IgD-negative memory B cell (primary cell): Measurements from ENCODE around the gene NNMT. TPM values are rescaled to one million over a fixed set of nuclear protein-coding genes. Genes with fewer than 3 reads are reported as not detected.
A peak's percentile ranks its signal among the peaks of the same experiment; 100 is the strongest.

ENCODE experiments used
- H3K27ac Mint-ChIP-seq, 3 donors: one replicate each; pipeline ENCODE4 v1.8.0; 2020 to 2022; ENCODE audit warnings: mild to moderate bottlenecking in 3 of 3, mixed read lengths in 3 of 3, moderate library complexity in 1 of 3
- H3K27me3 Mint-ChIP-seq: one replicate; pipeline ENCODE4 v1.8.0; 2021; ENCODE audit warnings: mixed read lengths
- H3K36me3 Mint-ChIP-seq: one replicate; pipeline ENCODE4 v1.8.0; 2020; ENCODE audit warnings: mild to moderate bottlenecking, mixed read lengths
- H3K4me1 Mint-ChIP-seq, 3 donors: one replicate each; pipeline ENCODE4 v1.8.0; 2020 to 2022; ENCODE audit warnings: mixed read lengths in 3 of 3, mild to moderate bottlenecking in 1 of 3
- H3K4me3 Mint-ChIP-seq, 4 donors: one replicate each; pipeline ENCODE4 v1.8.0; 2020 to 2022; ENCODE audit warnings: mild to moderate bottlenecking in 4 of 4, mixed read lengths in 4 of 4, moderate library complexity in 3 of 4
- H3K9me3 Mint-ChIP-seq, 3 donors: one replicate each; pipeline ENCODE4 v1.8.0; 2020 to 2021; ENCODE audit warnings: mixed read lengths in 3 of 3, mild to moderate bottlenecking in 1 of 3
- polyA plus RNA-seq: library from polyadenylated mRNA; unstranded; fragments of 300-500 nt; fragmentation: Illumina TruSeq; gene quantifications from one replicate; pipeline ENCODE4 v1.2.3, GENCODE V29; 2021

The NNMT gene
- polyA plus RNA-seq = not detected

GRCh38 chr11:114295676-114296604 is at the start of gene NNMT:
NNMT (plus strand) TSS chr11:114296399; CDS start chr11:114296557, 158 bp downstream.
- H3K9me3 Mint-ChIP-seq = peaks cover 1 to 14% (median 7%) of the 10 kb centered on the region in 3 donors
- peaks cover 2% of the 10 kb centered on the region for H3K36me3 Mint-ChIP-seq
- H3K4me3 Mint-ChIP-seq = peak within 1 kb of the TSS in 1 of 4 donors; percentile 66
- H3K27me3 Mint-ChIP-seq = peaks cover 14% of the 10 kb centered on the region
- no peak within 1 kb of the TSS for H3K27ac Mint-ChIP-seq
- H3K4me1 Mint-ChIP-seq = no peaks in the 10 kb centered on the region

GRCh38 chr11:114247070-114247789 is 49.0 kb upstream of the NNMT start:
- Mint-ChIP-seq H3K9me3 (peaks cover 0 to 2% (median 0%) of the 10 kb centered on the region in 3 donors), H3K4me3 (no peak overlapping the region), H3K27ac (no peak overlapping the region), H3K27me3 (peaks cover 2% of the 10 kb centered on the region), H3K4me1 (peaks cover 0 to 7% (median 7%) of the 10 kb centered on the region in 3 donors), H3K36me3 (no peaks in the 10 kb centered on the region)

GRCh38 chr11:114250180-114250579 is 46.0 kb upstream of the NNMT start:
- Mint-ChIP-seq H3K4me3 (peak overlapping the region in 1 of 4 donors; percentile 62), H3K27me3 (peaks cover 2% of the 10 kb centered on the region), H3K9me3 (peaks cover 0 to 2% (median 0%) of the 10 kb centered on the region in 3 donors), H3K27ac (peak overlapping the region in 1 of 3 donors; percentile 40), H3K4me1 (peaks cover 3 to 11% (median 9%) of the 10 kb centered on the region in 3 donors), H3K36me3 (no peaks in the 10 kb centered on the region)

- H3K9me3 Mint-ChIP-seq = peaks cover 0 to 2% (median 0%) of the 10 kb centered on the region in 3 donors
- no peak overlapping the region for H3K4me3 Mint-ChIP-seq
- H3K4me1 Mint-ChIP-seq = peaks cover 3 to 11% (median 9%) of the 10 kb centered on the region in 3 donors
- H3K27me3 Mint-ChIP-seq = peaks cover 2% of the 10 kb centered on the region
- no peaks in the 10 kb centered on the region for H3K36me3 Mint-ChIP-seq
- peak overlapping the region in 1 of 3 donors; percentile 90 for H3K27ac Mint-ChIP-seq
Measured at GRCh38 chr11:114250993-114251814, 45.0 kb upstream of the NNMT start.

GRCh38 chr11:114251815-114252337 is 44.3 kb upstream of the NNMT start:
- no peaks in the 10 kb centered on the region for H3K36me3 Mint-ChIP-seq
- no peak overlapping the region for H3K4me3 Mint-ChIP-seq
- peaks cover 3 to 11% (median 7%) of the 10 kb centered on the region in 3 donors for H3K4me1 Mint-ChIP-seq
- peak overlapping the region in 1 of 3 donors; percentile 90 for H3K27ac Mint-ChIP-seq
- peaks cover 0 to 2% (median 0%) of the 10 kb centered on the region in 3 donors for H3K9me3 Mint-ChIP-seq
- peaks cover 2% of the 10 kb centered on the region for H3K27me3 Mint-ChIP-seq

DNA sequence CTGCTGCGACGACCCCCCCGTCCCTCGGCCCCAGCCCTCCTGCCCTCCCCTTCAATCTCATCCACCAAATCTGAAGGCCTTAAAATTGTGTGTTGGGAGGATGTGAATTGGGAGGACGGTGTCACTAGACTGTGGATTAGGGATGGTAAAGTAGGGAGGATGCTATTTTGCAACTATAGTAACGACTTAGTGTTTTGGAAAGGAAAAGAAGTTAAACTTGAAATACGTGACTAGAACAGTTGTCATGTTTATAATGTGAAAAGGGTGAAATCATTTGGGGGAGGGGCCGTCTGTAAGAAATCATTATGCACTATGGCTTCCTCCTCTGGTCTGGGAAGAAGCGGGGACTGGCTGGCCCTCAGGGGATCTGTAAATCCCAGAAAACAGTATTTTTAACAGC is 43.4 kb upstream of the NNMT start:
- peaks cover 3 to 11% (median 10%) of the 10 kb centered on the region in 3 donors for H3K4me1 Mint-ChIP-seq
- H3K27ac Mint-ChIP-seq = no peak overlapping the region
- H3K4me3 Mint-ChIP-seq = no peak overlapping the region
- no peaks in the 10 kb centered on the region for H3K36me3 Mint-ChIP-seq
- peaks cover 0 to 2% (median 0%) of the 10 kb centered on the region in 3 donors for H3K9me3 Mint-ChIP-seq
- H3K27me3 Mint-ChIP-seq = peaks cover 2% of the 10 kb centered on the region

- no peak overlapping the region for H3K4me3 Mint-ChIP-seq
- peaks cover 0 to 2% (median 0%) of the 10 kb centered on the region in 3 donors for H3K9me3 Mint-ChIP-seq
- no peaks in the 10 kb centered on the region for H3K27me3 Mint-ChIP-seq
- H3K36me3 Mint-ChIP-seq = no peaks in the 10 kb centered on the region
- peaks cover 7 to 16% (median 15%) of the 10 kb centered on the region in 3 donors for H3K4me1 Mint-ChIP-seq
- H3K27ac Mint-ChIP-seq = peak overlapping the region in 1 of 3 donors; percentile 9
Measured at GRCh38 chr11:114253771-114254170, 42.4 kb upstream of the NNMT start.

DNA sequence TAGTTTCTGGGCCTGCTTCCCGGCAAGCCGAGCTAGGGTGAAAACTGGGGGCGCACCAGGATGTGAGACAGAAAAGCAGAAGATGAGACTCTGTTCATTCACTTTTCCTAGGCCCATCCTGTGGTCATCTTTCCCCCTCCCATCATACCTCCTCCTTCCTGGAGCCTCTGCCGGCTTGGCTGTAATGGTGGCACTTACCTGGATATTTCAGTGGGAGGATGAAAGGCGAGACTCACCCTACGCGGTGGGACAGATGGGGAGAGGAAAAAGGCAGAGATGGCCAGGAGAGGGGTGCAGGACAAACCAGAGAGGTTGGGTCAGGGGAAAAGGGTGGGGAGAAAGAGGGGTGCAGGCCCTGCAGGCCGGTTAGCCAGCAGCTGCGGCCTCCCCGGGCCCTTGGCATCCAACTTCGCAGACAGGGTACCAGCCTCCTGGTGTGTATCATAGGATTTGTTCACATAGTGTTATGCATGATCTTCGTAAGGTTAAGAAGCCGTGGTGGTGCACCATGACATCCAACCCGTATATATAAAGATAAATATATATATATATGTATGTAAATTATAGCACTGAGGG is 41.5 kb upstream of the NNMT start:
- Mint-ChIP-seq H3K4me3 (no peak overlapping the region), H3K27me3 (no peaks in the 10 kb centered on the region), H3K4me1 (peaks cover 11 to 22% (median 19%) of the 10 kb centered on the region in 3 donors), H3K9me3 (peaks cover 0 to 2% (median 0%) of the 10 kb centered on the region in 3 donors), H3K27ac (no peak overlapping the region), H3K36me3 (no peaks in the 10 kb centered on the region)

DNA sequence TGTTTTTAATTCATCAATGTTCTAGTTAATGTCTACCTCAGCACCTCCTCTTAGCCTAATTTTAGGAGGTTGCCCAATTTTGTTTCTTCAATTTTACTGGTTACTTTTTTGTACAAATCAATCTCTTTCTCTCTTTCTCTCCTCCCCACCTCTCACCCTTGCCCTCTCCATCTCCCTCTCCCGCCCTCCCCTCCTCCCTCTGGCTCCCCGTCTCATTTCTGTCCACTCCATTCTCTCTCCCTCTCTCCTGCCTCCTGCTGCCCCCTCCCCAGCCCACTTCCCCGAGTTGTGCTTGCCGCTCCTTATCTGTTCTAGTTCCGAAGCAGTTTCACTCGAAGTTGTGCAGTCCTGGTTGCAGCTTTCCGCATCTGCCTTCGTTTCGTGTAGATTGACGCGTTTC is 40.9 kb upstream of the NNMT start:
- Mint-ChIP-seq H3K27me3 (no peaks in the 10 kb centered on the region), H3K27ac (no peak overlapping the region)

DNA sequence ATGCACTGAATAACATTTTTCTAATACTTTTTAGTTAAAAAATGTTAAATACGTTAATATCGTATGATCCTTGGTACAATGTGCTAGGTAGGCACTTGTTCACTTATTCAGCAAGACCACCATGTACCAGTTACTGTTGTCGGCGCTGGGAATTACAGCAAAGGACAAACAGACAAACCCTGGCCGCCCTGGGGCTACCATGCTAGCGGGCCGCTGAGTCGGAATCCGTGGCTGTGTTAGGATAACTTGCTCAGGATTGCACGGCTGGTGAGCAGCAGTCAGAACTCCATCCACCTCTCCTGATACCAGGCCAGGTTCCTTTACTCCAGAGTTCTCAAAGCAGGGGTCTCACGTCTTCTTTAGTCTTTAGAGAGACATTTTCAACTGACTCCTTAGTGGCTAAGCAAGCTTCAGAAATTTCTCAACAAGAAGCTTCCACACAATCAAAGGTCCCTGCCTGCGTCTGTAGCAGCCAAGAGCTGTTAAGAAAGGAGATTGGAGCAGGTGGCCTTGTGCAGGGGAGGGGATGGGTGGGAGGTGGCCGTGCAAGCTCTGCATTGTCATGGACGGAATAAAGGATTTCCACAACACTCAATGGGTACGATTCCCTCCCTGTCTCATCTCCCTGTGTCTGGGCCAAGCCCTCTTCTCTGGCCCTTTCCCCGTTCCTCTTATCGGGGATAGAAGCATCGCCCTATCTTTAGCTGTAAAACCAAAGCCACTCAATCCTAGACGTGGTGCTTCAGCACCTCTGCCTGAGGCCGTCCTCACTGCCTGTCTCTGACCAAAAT is 39.8 kb upstream of the NNMT start:
- H3K27me3 Mint-ChIP-seq = no peaks in the 10 kb centered on the region
- H3K4me1 Mint-ChIP-seq = peaks cover 19 to 33% (median 27%) of the 10 kb centered on the region in 3 donors
- no peaks in the 10 kb centered on the region for H3K36me3 Mint-ChIP-seq
- no peaks in the 10 kb centered on the region for H3K9me3 Mint-ChIP-seq
- H3K27ac Mint-ChIP-seq = peak overlapping the region in 2 of 3 donors; percentile 8 to 73
- no peak overlapping the region for H3K4me3 Mint-ChIP-seq

More for the DNA sequence above, 40.9 kb upstream of the NNMT start:
- no peaks in the 10 kb centered on the region for H3K36me3 Mint-ChIP-seq
- peaks cover 18 to 29% (median 22%) of the 10 kb centered on the region in 3 donors for H3K4me1 Mint-ChIP-seq
- H3K4me3 Mint-ChIP-seq = no peak overlapping the region
- peaks cover 0 to 2% (median 0%) of the 10 kb centered on the region in 3 donors for H3K9me3 Mint-ChIP-seq

GRCh38 chr11:114256967-114257286 is 39.3 kb upstream of the NNMT start:
- no peaks in the 10 kb centered on the region for H3K36me3 Mint-ChIP-seq
- H3K4me3 Mint-ChIP-seq = no peak overlapping the region
- H3K9me3 Mint-ChIP-seq = no peaks in the 10 kb centered on the region
- H3K4me1 Mint-ChIP-seq = peaks cover 19 to 29% (median 21%) of the 10 kb centered on the region in 3 donors
- no peaks in the 10 kb centered on the region for H3K27me3 Mint-ChIP-seq
- peak overlapping the region in 2 of 3 donors; percentile 53 to 73 for H3K27ac Mint-ChIP-seq

- peak overlapping the region in 2 of 3 donors; percentile 91 to 96 for H3K27ac Mint-ChIP-seq
- H3K4me3 Mint-ChIP-seq = peak overlapping the region in 1 of 4 donors; percentile 76
- no peaks in the 10 kb centered on the region for H3K27me3 Mint-ChIP-seq
- H3K4me1 Mint-ChIP-seq = peaks cover 17 to 28% (median 19%) of the 10 kb centered on the region in 3 donors
- no peaks in the 10 kb centered on the region for H3K36me3 Mint-ChIP-seq
- H3K9me3 Mint-ChIP-seq = no peaks in the 10 kb centered on the region
Measured at GRCh38 chr11:114257621-114258558, 38.3 kb upstream of the NNMT start.
